H9 (cell line): ENCODE measurements around the gene PIRT. TPM values are rescaled to one million over a fixed set of nuclear protein-coding genes. Genes with fewer than 3 reads are reported as not detected.

Source experiments
- DNase-seq: peaks from one replicate; pipeline ENCODE4 v3.0.0-alpha.2; 2017
- H2AFZ ChIP-seq: one replicate; pipeline ENCODE4 v1.6.1; 2013; ENCODE audit warnings: mild to moderate bottlenecking, low read length, control low read depth, moderate library complexity
- H2AK5ac ChIP-seq: 2 replicates; pipeline ENCODE4 v1.6.1; 2013; ENCODE audit warnings: low read length, control low read depth, mixed read lengths; ENCODE audit not compliant: insufficient read length
- H2BK120ac ChIP-seq: one replicate; pipeline ENCODE4 v1.6.1; 2013; ENCODE audit warnings: low read depth, mild to moderate bottlenecking, low read length, control low read depth, inconsistent platforms; ENCODE audit not compliant: poor library complexity, severe bottlenecking
- H2BK12ac ChIP-seq: 2 replicates; pipeline ENCODE4 v1.6.1; 2013; ENCODE audit warnings: low read length, control low read depth, mixed read lengths, low read depth; ENCODE audit not compliant: insufficient read length
- H2BK15ac ChIP-seq: 2 replicates; pipeline ENCODE4 v1.6.1; 2013; ENCODE audit warnings: low read depth, low read length, control low read depth
- H2BK20ac ChIP-seq: one replicate; pipeline ENCODE4 v1.6.1; 2013; ENCODE audit warnings: low read depth, mild to moderate bottlenecking, low read length, control low read depth, inconsistent platforms; ENCODE audit not compliant: poor library complexity, severe bottlenecking
- H2BK5ac ChIP-seq: 2 replicates; pipeline ENCODE4 v1.6.1; 2013; ENCODE audit warnings: low read length, control low read depth, mixed read lengths; ENCODE audit not compliant: insufficient read length
- H3K14ac ChIP-seq: 2 replicates; pipeline ENCODE4 v1.6.1; 2013; ENCODE audit warnings: low read length, control low read depth; ENCODE audit not compliant: insufficient read depth
- H3K18ac ChIP-seq: 2 replicates; pipeline ENCODE4 v1.6.1; 2013; ENCODE audit warnings: low read depth, mild to moderate bottlenecking, mixed read lengths, low read length, control low read depth; ENCODE audit not compliant: insufficient read length
- H3K23ac ChIP-seq: 2 replicates; pipeline ENCODE4 v1.6.1; 2013; ENCODE audit warnings: low read length, control low read depth, mixed read lengths, low read depth; ENCODE audit not compliant: insufficient read length
- H3K23me2 ChIP-seq: 2 replicates; pipeline ENCODE4 v1.6.1; 2013; ENCODE audit warnings: low read depth, mild to moderate bottlenecking, mixed read lengths, low read length, control low read depth; ENCODE audit not compliant: insufficient read length, poor library complexity, severe bottlenecking
- H3K27ac ChIP-seq: 2 replicates; pipeline ENCODE4 v1.5.1; 2013; ENCODE audit warnings: low read length, control low read depth, mixed read lengths, low read depth; ENCODE audit not compliant: insufficient read length
- H3K27me3 ChIP-seq: 2 replicates; pipeline ENCODE4 v1.6.1; 2013; ENCODE audit warnings: low read length, control low read depth, inconsistent platforms; ENCODE audit not compliant: insufficient read depth
- H3K4ac ChIP-seq: 2 replicates; pipeline ENCODE4 v1.6.1; 2013; ENCODE audit warnings: low read depth, mild to moderate bottlenecking, control low read depth, inconsistent platforms, low read length, moderate library complexity
- H3K4me1 ChIP-seq: 2 replicates; pipeline ENCODE4 v1.6.1; 2013; ENCODE audit warnings: low read length, control low read depth, inconsistent platforms; ENCODE audit not compliant: insufficient read depth
- H3K4me2 ChIP-seq: 2 replicates; pipeline ENCODE4 v1.6.1; 2013; ENCODE audit warnings: low read length, control low read depth, mixed read lengths; ENCODE audit not compliant: insufficient read length, insufficient read depth
- H3K56ac ChIP-seq: 2 replicates; pipeline ENCODE4 v1.6.1; 2013; ENCODE audit warnings: low read depth, mild to moderate bottlenecking, mixed read lengths, low read length, control low read depth; ENCODE audit not compliant: insufficient read length
- H3K79me1 ChIP-seq: 2 replicates; pipeline ENCODE4 v1.6.1; 2013; ENCODE audit warnings: low read depth, mild to moderate bottlenecking, moderate library complexity, low read length, control low read depth, inconsistent platforms; ENCODE audit not compliant: insufficient read depth, poor library complexity, severe bottlenecking
- H3K79me2 ChIP-seq: 2 replicates; pipeline ENCODE4 v1.6.1; 2013; ENCODE audit warnings: low read length, control low read depth, inconsistent platforms; ENCODE audit not compliant: insufficient read depth
- H3K9ac ChIP-seq: 2 replicates; pipeline ENCODE4 v1.6.1; 2013; ENCODE audit warnings: low read length, control low read depth, mixed read lengths; ENCODE audit not compliant: insufficient read length; ENCODE audit errors: extremely low read depth
- H3K9me3 ChIP-seq: one replicate; pipeline ENCODE4 v1.6.1; 2013; ENCODE audit warnings: low read depth, low read length, inconsistent platforms; ENCODE audit not compliant: control insufficient read depth
- H3T11ph ChIP-seq: one replicate; pipeline ENCODE4 v1.6.1; 2013; ENCODE audit warnings: mild to moderate bottlenecking, low read length, control low read depth, inconsistent platforms
- H4K20me1 ChIP-seq: one replicate; pipeline ENCODE4 v1.6.1; 2013; ENCODE audit not compliant: control insufficient read depth, insufficient read length, insufficient read depth
- H4K5ac ChIP-seq: 2 replicates; pipeline ENCODE4 v1.6.1; 2013; ENCODE audit warnings: low read depth, mild to moderate bottlenecking, mixed read lengths, low read length, control low read depth; ENCODE audit not compliant: insufficient read length
- H4K8ac ChIP-seq: replicated peaks from 2 replicates; pipeline ENCODE4 v1.6.1; 2013; ENCODE audit warnings: low read length, control low read depth, mixed read lengths, low read depth; ENCODE audit not compliant: insufficient read length
- H4K91ac ChIP-seq: 2 replicates; pipeline ENCODE4 v1.6.1; 2013; ENCODE audit warnings: low read depth, mild to moderate bottlenecking, moderate library complexity, mixed read lengths, low read length, control low read depth; ENCODE audit not compliant: insufficient read length
- H3K27ac Mint-ChIP-seq, 3 experiments: 2 replicates in 2 of 3; 3 replicates in 1 of 3; pipeline ENCODE4 v1.8.0; 2020 to 2021; ENCODE audit warnings: mixed read lengths in 3 of 3, mild to moderate bottlenecking in 1 of 3, moderate library complexity in 1 of 3
- H3K27me3 Mint-ChIP-seq: 2 replicates; pipeline ENCODE4 v1.8.0; 2021; ENCODE audit warnings: low read depth, mild to moderate bottlenecking, moderate library complexity, mixed read lengths
- H3K36me3 Mint-ChIP-seq, 3 experiments: 2 replicates in 2 of 3; 3 replicates in 1 of 3; pipeline ENCODE4 v1.8.0; 2020 to 2021; ENCODE audit warnings: low read depth in 3 of 3, mixed read lengths in 3 of 3; ENCODE audit not compliant: insufficient read depth in 1 of 3
- H3K4me1 Mint-ChIP-seq, 2 experiments: 2 replicates each; pipeline ENCODE4 v1.8.0; 2020; ENCODE audit warnings: mixed read lengths in 2 of 2
- H3K4me3 Mint-ChIP-seq, 2 experiments: 2 replicates in 1 of 2; 3 replicates in 1 of 2; pipeline ENCODE4 v1.8.0; 2020 to 2021; ENCODE audit warnings: mild to moderate bottlenecking in 2 of 2, mixed read lengths in 2 of 2, moderate library complexity in 1 of 2
- H3K9me3 Mint-ChIP-seq, 2 experiments: 2 replicates in 1 of 2; 3 replicates in 1 of 2; pipeline ENCODE4 v1.8.0; 2020; ENCODE audit warnings: mild to moderate bottlenecking in 2 of 2, mixed read lengths in 2 of 2, moderate library complexity in 1 of 2
- WGBS: extraction: QIAGEN DNeasy Blood & Tissue Kit; methylation state at CpG from one replicate; pipeline ENCODE4 v1.1.7; 2013; ENCODE audit warnings: missing lambda C conversion rate, low lambda C conversion rate, mixed read lengths; ENCODE audit not compliant: insufficient read length; ENCODE audit errors: extremely low coverage; 5-methylcytosine and 5-hydroxymethylcytosine counted together
- total RNA-seq: library from RNA; stranded (reverse); gene quantifications from 2 replicates; pipeline ENCODE4 v1.2.1, GENCODE V29; 2021
- TF ChIP-seq, protein P1 (sequence below): fragments of 200-600 bp; sonication (generic); conservative IDR thresholded peaks from 3 replicates; pipeline ENCODE4 v1.8.0; 2021; ENCODE audit warnings: antibody characterized with exemption, mild to moderate bottlenecking

Gene PIRT
- total RNA-seq, 1 experiment from 2014 or later, result not detected

DNA sequence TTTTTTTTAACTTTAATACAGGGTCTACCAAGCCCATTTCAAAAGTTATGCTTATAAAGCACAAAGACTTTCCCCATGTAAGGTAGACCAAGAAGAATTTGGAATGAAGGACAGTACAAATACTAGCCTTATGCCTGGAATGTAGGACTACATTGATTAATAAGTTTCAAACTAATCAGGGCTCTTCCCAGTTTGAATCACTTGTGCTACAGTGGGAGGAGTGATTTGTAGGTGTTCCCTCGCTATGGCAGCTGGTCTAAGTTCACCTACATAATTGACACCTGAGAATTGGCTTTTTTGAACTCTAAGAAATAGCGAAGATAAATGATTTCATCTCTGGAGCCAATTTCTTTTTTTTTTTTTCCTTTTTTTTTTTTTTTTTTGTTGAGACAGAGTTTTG is 52.6 kb downstream of the PIRT start:
- Histone ChIP-seq H4K91ac (no peak overlapping the region), H4K20me1 (no peaks in the 10 kb centered on the region), H3K4ac (no peak overlapping the region), H3K9ac (no peak overlapping the region), H3T11ph (no peak overlapping the region), H3K4me1 (no peaks in the 10 kb centered on the region; the same call in 1 of the 2 replicates), H3K27ac (no peak overlapping the region), H2BK20ac (no peak overlapping the region), H3K56ac (no peak overlapping the region), H3K23ac (no peak overlapping the region), H3K23me2 (no peaks in the 10 kb centered on the region), H3K79me2 (no peaks in the 10 kb centered on the region), H3K79me1 (no peaks in the 10 kb centered on the region), H2BK15ac (no peak overlapping the region), H3K9me3 (no peaks in the 10 kb centered on the region), H2BK5ac (no peak overlapping the region), H3K14ac (no peak overlapping the region), H2BK12ac (no peak overlapping the region), H4K5ac (no peak overlapping the region), H3K27me3 (no peaks in the 10 kb centered on the region), H4K8ac (no peak overlapping the region), H3K4me2 (no peak overlapping the region), H2AFZ (no peak overlapping the region), H2BK120ac (no peak overlapping the region), H2AK5ac (no peak overlapping the region), H3K18ac (no peak overlapping the region)
- no peaks in the 10 kb centered on the region for H3K27me3 Mint-ChIP-seq
- no CpG with 5 or more reads among the region's 2 CpGs for WGBS
- H3K4me3 Mint-ChIP-seq, result no peak overlapping the region
- H3K36me3 Mint-ChIP-seq, result peaks cover 0 to 4% (median 3%) of the 10 kb centered on the region in 3 experiments; a peak in 4 of 7 replicates
- peaks cover 54 to 57% of the 10 kb centered on the region in 2 experiments for H3K4me1 Mint-ChIP-seq
- peaks cover 4 to 5% of the 10 kb centered on the region in 2 experiments; a peak in 2 of 5 replicates for H3K9me3 Mint-ChIP-seq
- H3K27ac Mint-ChIP-seq, result peak overlapping the region; percentile 7 to 32 (median 8); a peak in 4 of 7 replicates
- TF ChIP-seq, protein P1, sequence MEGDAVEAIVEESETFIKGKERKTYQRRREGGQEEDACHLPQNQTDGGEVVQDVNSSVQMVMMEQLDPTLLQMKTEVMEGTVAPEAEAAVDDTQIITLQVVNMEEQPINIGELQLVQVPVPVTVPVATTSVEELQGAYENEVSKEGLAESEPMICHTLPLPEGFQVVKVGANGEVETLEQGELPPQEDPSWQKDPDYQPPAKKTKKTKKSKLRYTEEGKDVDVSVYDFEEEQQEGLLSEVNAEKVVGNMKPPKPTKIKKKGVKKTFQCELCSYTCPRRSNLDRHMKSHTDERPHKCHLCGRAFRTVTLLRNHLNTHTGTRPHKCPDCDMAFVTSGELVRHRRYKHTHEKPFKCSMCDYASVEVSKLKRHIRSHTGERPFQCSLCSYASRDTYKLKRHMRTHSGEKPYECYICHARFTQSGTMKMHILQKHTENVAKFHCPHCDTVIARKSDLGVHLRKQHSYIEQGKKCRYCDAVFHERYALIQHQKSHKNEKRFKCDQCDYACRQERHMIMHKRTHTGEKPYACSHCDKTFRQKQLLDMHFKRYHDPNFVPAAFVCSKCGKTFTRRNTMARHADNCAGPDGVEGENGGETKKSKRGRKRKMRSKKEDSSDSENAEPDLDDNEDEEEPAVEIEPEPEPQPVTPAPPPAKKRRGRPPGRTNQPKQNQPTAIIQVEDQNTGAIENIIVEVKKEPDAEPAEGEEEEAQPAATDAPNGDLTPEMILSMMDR, result no peak
- no peak for DNase-seq
